K562 (cell line): ENCODE results near the gene CD248.

Experiments
- ESRRA ChIP-seq: fragments of 450-650 bp; IDR thresholded peaks from 2 replicates; pipeline ENCODE4 v1.6.1; 2014; ENCODE audit warnings: low read depth, mild to moderate bottlenecking, moderate library complexity, borderline replicate concordance
- POLR2AphosphoS5 ChIP-seq: IDR thresholded peaks from 2 replicates; pipeline ENCODE4 v1.6.1; 2011; ENCODE audit warnings: mild to moderate bottlenecking, low read depth, low read length, moderate library complexity; ENCODE audit not compliant: control insufficient read depth, insufficient read depth
- TAF1 ChIP-seq: IDR thresholded peaks from 2 replicates; pipeline ENCODE4 v1.6.1; 2011; ENCODE audit warnings: mild to moderate bottlenecking, low read length, moderate library complexity; ENCODE audit not compliant: insufficient read depth, control insufficient read depth, severe bottlenecking; ENCODE audit errors: extremely low read depth

GRCh38 chr11:66265531-66266377 lies 51.1 kb downstream of the CD248 start:
- no peak for TF ChIP-seq ESRRA
- TF ChIP-seq TAF1: no peak
- no peak for TF ChIP-seq POLR2AphosphoS5
